ENCODE data around the gene CCDC150.
A peak's percentile ranks its signal among the peaks of the same experiment; 100 is the strongest.
"Not testable (repeated sequence)": the region's sequence is repeated elsewhere in the genome, so short reads cannot be mapped to it uniquely, and the experiment has no call there.

CCDC150 gene

GRCh38 chr2:196639180-196640030, at the start of gene CCDC150:
CCDC150 (plus strand) TSS chr2:196639715; CDS start chr2:196639767, 52 bp downstream.
- peak; percentile 87 to 94 (median 90) for DNase-seq

GRCh38 chr2:196590286-196590685, 49.2 kb upstream of the CCDC150 start:
- no peak for DNase-seq

GRCh38 chr2:196591004-196591403, 48.5 kb upstream of the CCDC150 start:
- DNase-seq: no peak

GRCh38 chr2:196591621-196592022, 47.9 kb upstream of the CCDC150 start:
- DNase-seq: no peak

GRCh38 chr2:196592331-196592910, 47.1 kb upstream of the CCDC150 start:
- DNase-seq: no peak

GRCh38 chr2:196592911-196593881, 46.3 kb upstream of the CCDC150 start, which contains the start of gene HECW2:
HECW2 (minus strand) TSS chr2:196593554.
- no peak for DNase-seq

GRCh38 chr2:196594158-196594557, 45.4 kb upstream of the CCDC150 start:
- DNase-seq: no peak

GRCh38 chr2:196597531-196597930, 42.0 kb upstream of the CCDC150 start:
- no peak for DNase-seq

GRCh38 chr2:196598412-196598811, 41.1 kb upstream of the CCDC150 start:
- DNase-seq: no peak

GRCh38 chr2:196598846-196599245, 40.7 kb upstream of the CCDC150 start:
- DNase-seq: no peak

- DNase-seq: no peak
Measured at GRCh38 chr2:196601430-196602306, 37.8 kb upstream of the CCDC150 start.

GRCh38 chr2:196604196-196604595, 35.3 kb upstream of the CCDC150 start:
- DNase-seq: no peak

- no peak for DNase-seq
Measured at GRCh38 chr2:196606516-196606915, 33.0 kb upstream of the CCDC150 start.

- DNase-seq: no peak
Measured at GRCh38 chr2:196607073-196607472, 32.4 kb upstream of the CCDC150 start.

- not testable (repeated sequence) for DNase-seq
Measured at GRCh38 chr2:196607896-196608295, 31.6 kb upstream of the CCDC150 start.

GRCh38 chr2:196609806-196610205, 29.7 kb upstream of the CCDC150 start:
- no peak for DNase-seq

GRCh38 chr2:196610796-196611195, 28.7 kb upstream of the CCDC150 start:
- DNase-seq: no peak

- DNase-seq: no peak
Measured at GRCh38 chr2:196613302-196613701, 26.2 kb upstream of the CCDC150 start.

GRCh38 chr2:196617430-196617829, 22.1 kb upstream of the CCDC150 start:
- no peak for DNase-seq

GRCh38 chr2:196618661-196619060, 20.9 kb upstream of the CCDC150 start:
- DNase-seq: no peak

- no peak for DNase-seq
Measured at GRCh38 chr2:196630531-196630930, 9.0 kb upstream of the CCDC150 start.

- DNase-seq: no peak
Measured at GRCh38 chr2:196635156-196635555, 4.4 kb upstream of the CCDC150 start.

Data from stimulated activated naive CD4-positive, alpha-beta T cell (primary cell).